Measurements from ENCODE around the gene ANKRD17. TPM values are rescaled to one million over a fixed set of nuclear protein-coding genes. Genes with fewer than 3 reads are reported as not detected.

ANKRD17 gene
- total RNA-seq, 1 donor from 2014 or later, result 91.9 TPM

DNA sequence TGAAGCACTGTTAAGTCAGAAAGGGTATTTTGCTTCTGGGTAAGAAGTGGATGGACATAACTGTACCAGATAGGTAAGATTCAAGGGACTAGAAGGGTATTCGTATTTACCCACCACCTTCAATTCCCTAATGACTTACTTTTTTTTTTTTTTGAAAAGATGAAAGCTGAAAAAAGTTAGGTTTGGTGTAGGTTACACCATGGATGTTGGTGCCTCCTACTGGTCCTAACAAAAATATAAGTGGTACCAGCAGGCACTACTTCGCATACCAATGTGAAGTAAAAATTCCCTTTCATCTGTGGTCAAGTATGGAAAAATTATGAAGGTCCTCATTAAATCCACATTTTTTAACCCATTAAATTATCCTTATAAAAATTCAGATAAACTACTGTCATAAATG lies 7.2 kb downstream of the ANKRD17 start:
- peaks cover 5% of the 10 kb centered on the region for H3K4me1 ChIP-seq (ENCODE audit: insufficient read depth, low read length)
- no peaks in the 10 kb centered on the region for H3K9me3 ChIP-seq (ENCODE audit: insufficient read depth, low read depth, low read length)
- no peak overlapping the region for H3K27ac ChIP-seq (ENCODE audit: low read depth, low read length)
- no peak overlapping the region for H3K27ac Mint-ChIP-seq (ENCODE audit: unreplicated experiment)
- FAIRE-seq (no peak), DNase-seq (ENCODE audit: low read depth) (no peak)
- H3K4me3 Mint-ChIP-seq (ENCODE audit: unreplicated experiment), result no peak overlapping the region
- H2AFZ ChIP-seq (ENCODE audit: low read depth, low read length), result no peak overlapping the region
- no peak overlapping the region for H3K9ac ChIP-seq (ENCODE audit: low read length)
- H3K27me3 Mint-ChIP-seq (ENCODE audit: low read depth, unreplicated experiment), result no peaks in the 10 kb centered on the region
- no peak overlapping the region for H3K4me3 ChIP-seq (ENCODE audit: insufficient read depth, low read depth, low read length)
- H4K20me1 ChIP-seq (ENCODE audit: insufficient read depth, low read length), result peaks cover 84% of the 10 kb centered on the region
- H3K27me3 ChIP-seq (ENCODE audit: insufficient read depth, low read length), result no peaks in the 10 kb centered on the region
- peaks cover 7% of the 10 kb centered on the region for H3K36me3 Mint-ChIP-seq (ENCODE audit: low read depth, unreplicated experiment)
- no peaks in the 10 kb centered on the region for H3K9me3 Mint-ChIP-seq (ENCODE audit: unreplicated experiment)
- H3K36me3 ChIP-seq (ENCODE audit: insufficient read depth, low read length), result peaks cover 5% of the 10 kb centered on the region
- peaks cover 100% of the 10 kb centered on the region for H3K79me2 ChIP-seq (ENCODE audit: insufficient read depth, low read length)
- no peak overlapping the region for H3K4me2 ChIP-seq (ENCODE audit: low read length)
- no peak for TF ChIP-seq EZH2 (IDR thresholded peaks at IDR 0.05; ENCODE audit: insufficient read depth, low read length)
- TF ChIP-seq, protein P1, sequence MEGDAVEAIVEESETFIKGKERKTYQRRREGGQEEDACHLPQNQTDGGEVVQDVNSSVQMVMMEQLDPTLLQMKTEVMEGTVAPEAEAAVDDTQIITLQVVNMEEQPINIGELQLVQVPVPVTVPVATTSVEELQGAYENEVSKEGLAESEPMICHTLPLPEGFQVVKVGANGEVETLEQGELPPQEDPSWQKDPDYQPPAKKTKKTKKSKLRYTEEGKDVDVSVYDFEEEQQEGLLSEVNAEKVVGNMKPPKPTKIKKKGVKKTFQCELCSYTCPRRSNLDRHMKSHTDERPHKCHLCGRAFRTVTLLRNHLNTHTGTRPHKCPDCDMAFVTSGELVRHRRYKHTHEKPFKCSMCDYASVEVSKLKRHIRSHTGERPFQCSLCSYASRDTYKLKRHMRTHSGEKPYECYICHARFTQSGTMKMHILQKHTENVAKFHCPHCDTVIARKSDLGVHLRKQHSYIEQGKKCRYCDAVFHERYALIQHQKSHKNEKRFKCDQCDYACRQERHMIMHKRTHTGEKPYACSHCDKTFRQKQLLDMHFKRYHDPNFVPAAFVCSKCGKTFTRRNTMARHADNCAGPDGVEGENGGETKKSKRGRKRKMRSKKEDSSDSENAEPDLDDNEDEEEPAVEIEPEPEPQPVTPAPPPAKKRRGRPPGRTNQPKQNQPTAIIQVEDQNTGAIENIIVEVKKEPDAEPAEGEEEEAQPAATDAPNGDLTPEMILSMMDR (IDR thresholded peaks at IDR 0.05; ENCODE audit: insufficient read depth, low read depth, low read length), result no peak
- peaks cover 20% of the 10 kb centered on the region for H3K4me1 Mint-ChIP-seq (ENCODE audit: low read depth, unreplicated experiment)

GRCh38 chr4:73250642-73251041 lies 8.0 kb downstream of the ANKRD17 start:
- Mint-ChIP-seq H3K36me3 (ENCODE audit: low read depth, unreplicated experiment) (peaks cover 7% of the 10 kb centered on the region), H3K27ac (ENCODE audit: unreplicated experiment) (no peak overlapping the region), H3K9me3 (ENCODE audit: unreplicated experiment) (no peaks in the 10 kb centered on the region), H3K4me3 (ENCODE audit: unreplicated experiment) (no peak overlapping the region), H3K27me3 (ENCODE audit: low read depth, unreplicated experiment) (no peaks in the 10 kb centered on the region), H3K4me1 (ENCODE audit: low read depth, unreplicated experiment) (peaks cover 23% of the 10 kb centered on the region)
- Histone ChIP-seq H3K4me3 (ENCODE audit: insufficient read depth, low read depth, low read length) (no peak overlapping the region), H3K9ac (ENCODE audit: low read length) (no peak overlapping the region), H3K4me2 (ENCODE audit: low read length) (no peak overlapping the region), H2AFZ (ENCODE audit: low read depth, low read length) (no peak overlapping the region), H3K9me3 (ENCODE audit: insufficient read depth, low read depth, low read length) (no peaks in the 10 kb centered on the region), H3K36me3 (ENCODE audit: insufficient read depth, low read length) (peaks cover 5% of the 10 kb centered on the region), H3K79me2 (ENCODE audit: insufficient read depth, low read length) (peaks cover 100% of the 10 kb centered on the region), H3K27me3 (ENCODE audit: insufficient read depth, low read length) (no peaks in the 10 kb centered on the region), H4K20me1 (ENCODE audit: insufficient read depth, low read length) (peaks cover 84% of the 10 kb centered on the region), H3K27ac (ENCODE audit: low read depth, low read length) (no peak overlapping the region), H3K4me1 (ENCODE audit: insufficient read depth, low read length) (no peaks in the 10 kb centered on the region)
- FAIRE-seq, result no peak
- no peak for DNase-seq (ENCODE audit: low read depth)
- TF ChIP-seq EZH2 (IDR thresholded peaks at IDR 0.05; ENCODE audit: insufficient read depth, low read length), result no peak
- TF ChIP-seq, protein P1 (IDR thresholded peaks at IDR 0.05; ENCODE audit: insufficient read depth, low read depth, low read length), result no peak

GRCh38 chr4:73248821-73249220 lies 9.8 kb downstream of the ANKRD17 start:
- no peaks in the 10 kb centered on the region for H3K27me3 ChIP-seq (ENCODE audit: insufficient read depth, low read length)
- peaks cover 30% of the 10 kb centered on the region for H3K4me1 Mint-ChIP-seq (ENCODE audit: low read depth, unreplicated experiment)
- H3K4me1 ChIP-seq (ENCODE audit: insufficient read depth, low read length), result no peaks in the 10 kb centered on the region
- H3K4me3 Mint-ChIP-seq (ENCODE audit: unreplicated experiment), result no peak overlapping the region
- H3K27ac Mint-ChIP-seq (ENCODE audit: unreplicated experiment), result no peak overlapping the region
- no peak for FAIRE-seq
- H3K9me3 Mint-ChIP-seq (ENCODE audit: unreplicated experiment), result no peaks in the 10 kb centered on the region
- no peak for DNase-seq (ENCODE audit: low read depth)
- H3K9me3 ChIP-seq (ENCODE audit: insufficient read depth, low read depth, low read length), result no peaks in the 10 kb centered on the region
- no peak overlapping the region for H2AFZ ChIP-seq (ENCODE audit: low read depth, low read length)
- no peak overlapping the region for H3K4me3 ChIP-seq (ENCODE audit: insufficient read depth, low read depth, low read length)
- no peak overlapping the region for H3K4me2 ChIP-seq (ENCODE audit: low read length)
- H4K20me1 ChIP-seq (ENCODE audit: insufficient read depth, low read length), result peaks cover 84% of the 10 kb centered on the region
- peaks cover 5% of the 10 kb centered on the region for H3K36me3 ChIP-seq (ENCODE audit: insufficient read depth, low read length)
- H3K79me2 ChIP-seq (ENCODE audit: insufficient read depth, low read length), result peaks cover 100% of the 10 kb centered on the region
- no peak for TF ChIP-seq EZH2 (IDR thresholded peaks at IDR 0.05; ENCODE audit: insufficient read depth, low read length)
- TF ChIP-seq, protein P1 (IDR thresholded peaks at IDR 0.05; ENCODE audit: insufficient read depth, low read depth, low read length), result no peak
- peaks cover 7% of the 10 kb centered on the region for H3K36me3 Mint-ChIP-seq (ENCODE audit: low read depth, unreplicated experiment)
- H3K9ac ChIP-seq (ENCODE audit: low read length), result no peak overlapping the region
- no peaks in the 10 kb centered on the region for H3K27me3 Mint-ChIP-seq (ENCODE audit: low read depth, unreplicated experiment)
- H3K27ac ChIP-seq (ENCODE audit: low read depth, low read length), result no peak overlapping the region
